Muscle of leg (tissue), 11 donors: ENCODE measurements around the gene PCDH18. TPM values are rescaled to one million over a fixed set of nuclear protein-coding genes. Genes with fewer than 3 reads are reported as not detected.

Experiments used
- DNase-seq: peaks from one replicate; pipeline ENCODE4 v3.0.0; 2013
- H3K27ac ChIP-seq: one replicate; pipeline ENCODE4 v1.5.1; 2013; ENCODE audit warnings: mild to moderate bottlenecking, low read length, control low read depth
- H3K27me3 ChIP-seq: one replicate; pipeline ENCODE4 v1.6.1; 2013; ENCODE audit warnings: low read length; ENCODE audit not compliant: control insufficient read depth, insufficient read depth
- H3K36me3 ChIP-seq: one replicate; pipeline ENCODE4 v1.6.1; 2013; ENCODE audit warnings: low read length; ENCODE audit not compliant: control insufficient read depth, insufficient read depth
- H3K4me1 ChIP-seq: one replicate; pipeline ENCODE4 v1.6.1; 2013; ENCODE audit warnings: low read length; ENCODE audit not compliant: control insufficient read depth, insufficient read depth
- H3K4me3 ChIP-seq: one replicate; pipeline ENCODE4 v1.5.1; 2013; ENCODE audit warnings: low read length, control low read depth
- H3K9me3 ChIP-seq: replicated peaks from 2 replicates; pipeline ENCODE4 v1.6.1; 2013; ENCODE audit warnings: low read depth, low read length; ENCODE audit not compliant: control insufficient read depth
- WGBS: methylation state at CpG from one replicate; pipeline ENCODE4 v1.1.5; 2013; ENCODE audit warnings: missing lambda C conversion rate; ENCODE audit not compliant: insufficient coverage; 5-methylcytosine and 5-hydroxymethylcytosine counted together
- polyA plus RNA-seq, 8 donors: library from polyadenylated mRNA; unstranded; fragments of 120-200 nt; gene quantifications; one replicate each; pipeline versions ENCODE4 v1.2.1 to v1.2.3, GENCODE V29; 2013; ENCODE audit warnings: inconsistent platforms in 1 of 8, low replicate concordance in 1 of 8; ENCODE audit not compliant: insufficient read length in 8 of 8, insufficient read depth in 1 of 8
- total RNA-seq: library from RNA; stranded (reverse); fragments of 120-200 nt; gene quantifications from one replicate; pipeline ENCODE4 v1.2.4, GENCODE V29; 2013

The PCDH18 gene
- total and polyA plus RNA-seq, 9 donors, result 26.0 to 80.8 (median 57.3) TPM

GRCh38 chr4:137474711-137475301, 57.5 kb downstream of the PCDH18 start:
- Histone ChIP-seq H3K4me1 (no peaks in the 10 kb centered on the region), H3K36me3 (no peaks in the 10 kb centered on the region), H3K27ac (no peak overlapping the region), H3K9me3 (no peaks in the 10 kb centered on the region), H3K27me3 (no peaks in the 10 kb centered on the region), H3K4me3 (no peak overlapping the region)
- WGBS, result no CpG with 5 or more reads among the region's 1 CpG
- DNase-seq, result peak; percentile 85

- H3K36me3 ChIP-seq, result no peaks in the 10 kb centered on the region
- no peak overlapping the region for H3K27ac ChIP-seq
- DNase-seq, result peak; percentile 21
These were observed 60.4 kb downstream of the PCDH18 start for GRCh38 chr4:137471895-137472294.

GRCh38 chr4:137471461-137471860, 60.8 kb downstream of the PCDH18 start:
- H3K9me3 ChIP-seq, result peaks cover 4% of the 10 kb centered on the region
- H3K27ac ChIP-seq, result no peak overlapping the region
- no peaks in the 10 kb centered on the region for H3K27me3 ChIP-seq
- DNase-seq, result no peak
- no peak overlapping the region for H3K4me3 ChIP-seq
- no peaks in the 10 kb centered on the region for H3K4me1 ChIP-seq
- WGBS, result no CpG with 5 or more reads among the region's 1 CpG
- no peaks in the 10 kb centered on the region for H3K36me3 ChIP-seq

More at GRCh38 chr4:137471895-137472294, 60.4 kb downstream of the PCDH18 start:
- Histone ChIP-seq H3K27me3 (no peaks in the 10 kb centered on the region), H3K4me3 (no peak overlapping the region), H3K4me1 (no peaks in the 10 kb centered on the region), H3K9me3 (peaks cover 4% of the 10 kb centered on the region)
- WGBS, result no CpG with 5 or more reads among the region's 2 CpGs

GRCh38 chr4:137470806-137471205, 61.5 kb downstream of the PCDH18 start:
- H3K36me3 ChIP-seq, result no peaks in the 10 kb centered on the region
- H3K4me3 ChIP-seq, result no peak overlapping the region
- H3K4me1 ChIP-seq, result no peaks in the 10 kb centered on the region
- DNase-seq, result no peak
- H3K27ac ChIP-seq, result no peak overlapping the region
- peaks cover 4% of the 10 kb centered on the region for H3K9me3 ChIP-seq
- no peaks in the 10 kb centered on the region for H3K27me3 ChIP-seq
